NCI-H82 (cell line): Measurements from ENCODE around the gene RASA3.

ENCODE experiments used
- DNase-seq: peaks from one replicate; lab custom pipeline; 2025; lab: John Stamatoyannopoulos, UW

Gene RASA3

DNA sequence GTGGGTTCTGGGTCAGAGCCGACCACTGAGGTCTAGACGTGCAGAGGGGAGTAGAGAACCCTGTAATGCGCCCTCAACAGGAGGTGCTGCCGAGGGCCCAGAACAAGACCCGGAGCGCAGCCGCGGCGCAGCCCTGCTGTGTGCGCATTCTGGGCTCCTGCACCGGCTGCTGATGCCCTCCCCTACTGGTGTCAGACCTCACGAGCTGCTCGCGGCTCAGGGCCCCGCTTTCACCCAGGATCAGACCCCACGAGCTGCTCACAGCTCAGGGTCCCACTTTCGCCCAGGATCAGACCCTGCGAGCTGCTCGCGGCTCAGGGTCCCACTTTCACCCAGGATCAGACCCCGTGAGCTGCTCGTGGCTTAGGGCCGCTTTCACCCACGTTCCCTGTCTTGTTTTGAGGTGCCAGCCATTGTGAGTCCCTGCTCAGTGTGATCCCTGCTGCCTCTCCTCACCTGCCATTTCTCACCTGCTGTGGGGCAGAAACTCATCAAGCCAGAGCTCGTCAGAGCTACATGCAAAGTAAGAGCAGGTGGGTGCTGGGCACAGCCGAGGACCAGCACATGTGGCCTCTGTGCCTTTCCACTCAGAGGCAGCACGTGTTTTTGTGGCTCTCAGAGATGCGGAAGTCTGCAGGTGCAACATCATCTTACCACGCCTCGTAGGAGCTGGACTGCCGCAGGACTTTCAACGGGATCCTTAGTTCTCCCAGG, 111.5 kb downstream of the RASA3 start:
- no peak for DNase-seq

- DNase-seq = peak; percentile 18
These were observed 112.3 kb downstream of the RASA3 start for GRCh38 chr13:114020134-114020533.

GRCh38 chr13:114019367-114019766, 113.1 kb downstream of the RASA3 start:
- DNase-seq = peak; percentile 45

DNA sequence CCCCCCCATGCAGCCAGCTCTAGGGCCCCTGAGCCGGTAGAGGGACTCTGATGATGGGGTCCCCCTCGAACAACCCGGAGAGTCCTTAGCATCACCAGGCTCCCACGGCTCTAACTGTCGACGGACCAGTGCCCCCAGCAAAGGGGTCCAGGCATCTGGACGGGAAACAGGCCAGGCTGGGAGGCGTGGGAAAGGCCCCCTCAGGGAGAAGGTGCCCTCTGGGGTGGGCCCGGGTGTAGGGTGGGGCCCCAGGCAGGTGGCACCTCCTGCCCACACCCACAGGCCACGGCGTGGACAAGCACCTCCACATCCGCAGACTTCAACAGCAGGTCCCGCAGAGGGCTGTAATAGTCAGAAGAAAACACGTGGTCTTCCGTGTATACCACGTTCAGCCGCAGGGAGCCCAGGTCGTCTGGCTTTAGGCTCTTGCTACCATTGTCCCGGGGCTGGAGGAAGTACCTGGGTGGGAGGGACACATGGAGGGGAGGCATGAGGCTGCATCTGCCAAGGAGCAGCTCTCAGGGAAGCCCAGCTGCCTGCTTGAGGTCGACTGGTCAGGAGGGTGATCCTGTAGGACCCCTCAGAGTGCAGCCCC, 113.9 kb downstream of the RASA3 start:
- no peak for DNase-seq

GRCh38 chr13:114017966-114018365, 114.5 kb downstream of the RASA3 start:
- no peak for DNase-seq

DNA sequence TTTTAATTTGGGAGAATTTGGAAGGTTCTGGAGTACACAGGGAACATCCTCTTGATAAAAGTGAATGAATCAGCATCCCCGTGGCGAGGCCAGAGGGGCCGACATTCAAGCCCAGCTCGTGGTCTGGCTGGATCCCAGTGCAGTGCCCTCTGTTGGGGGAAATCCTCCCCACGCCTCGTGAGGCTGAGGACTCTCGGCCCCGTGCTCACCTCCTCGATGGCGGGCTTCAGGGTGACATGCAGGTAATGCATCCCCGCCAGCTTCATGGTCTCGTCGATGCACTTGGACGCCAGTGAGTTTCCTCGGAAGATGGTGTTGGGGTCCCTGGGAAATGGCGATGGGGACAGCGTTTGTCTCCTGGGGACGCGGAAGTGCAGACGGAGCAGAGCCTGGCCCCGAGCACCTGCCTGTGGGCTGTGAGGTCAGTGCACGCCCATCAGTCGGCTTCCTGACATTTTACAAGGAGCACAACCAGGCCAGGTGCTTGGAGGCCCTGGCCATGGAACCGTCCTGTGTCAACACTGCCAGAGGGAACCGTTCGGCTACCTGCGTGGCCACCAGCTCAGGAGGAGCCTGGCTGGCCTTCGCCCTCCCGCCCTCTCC, 115.3 kb downstream of the RASA3 start:
- DNase-seq = peak; percentile 17

DNA sequence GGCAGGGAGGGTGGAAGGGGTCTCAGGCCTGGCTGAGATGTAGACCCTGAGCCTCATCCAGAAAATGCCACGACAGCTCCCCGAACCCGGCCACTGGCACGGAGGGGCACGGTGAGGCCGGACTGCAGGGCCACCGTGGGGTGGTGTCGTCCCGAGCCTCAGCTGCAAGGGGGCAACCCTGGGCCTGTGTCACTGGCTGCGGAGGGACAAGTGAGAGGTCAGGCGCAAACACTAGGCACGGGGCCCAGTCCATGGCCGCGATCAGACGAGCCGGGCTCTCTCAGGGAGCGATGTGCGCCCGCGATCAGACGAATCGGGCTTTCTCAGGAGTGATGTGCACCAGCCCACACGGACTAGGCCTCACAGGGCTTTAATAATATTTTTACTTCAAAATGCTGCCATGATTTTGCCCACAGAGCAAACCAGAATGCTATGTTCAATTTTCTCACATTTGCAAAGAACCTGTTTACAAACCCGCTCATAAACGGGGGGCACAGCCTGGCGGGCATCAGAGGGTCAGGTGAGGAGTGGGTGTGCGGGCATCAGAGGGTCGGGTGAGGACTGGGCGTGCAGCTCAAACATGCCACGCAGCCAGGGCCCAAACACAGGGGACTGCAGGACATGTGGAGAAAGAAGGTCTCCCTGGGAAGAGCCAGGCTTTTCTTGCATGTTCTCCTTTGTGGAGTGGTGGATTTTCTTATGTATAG, 115.9 kb downstream of the RASA3 start:
- no peak for DNase-seq

- DNase-seq = no peak
These were observed 116.5 kb downstream of the RASA3 start for GRCh38 chr13:114015969-114016295.

- no peak for DNase-seq
These were observed 117.1 kb downstream of the RASA3 start for GRCh38 chr13:114015111-114015968.

DNA sequence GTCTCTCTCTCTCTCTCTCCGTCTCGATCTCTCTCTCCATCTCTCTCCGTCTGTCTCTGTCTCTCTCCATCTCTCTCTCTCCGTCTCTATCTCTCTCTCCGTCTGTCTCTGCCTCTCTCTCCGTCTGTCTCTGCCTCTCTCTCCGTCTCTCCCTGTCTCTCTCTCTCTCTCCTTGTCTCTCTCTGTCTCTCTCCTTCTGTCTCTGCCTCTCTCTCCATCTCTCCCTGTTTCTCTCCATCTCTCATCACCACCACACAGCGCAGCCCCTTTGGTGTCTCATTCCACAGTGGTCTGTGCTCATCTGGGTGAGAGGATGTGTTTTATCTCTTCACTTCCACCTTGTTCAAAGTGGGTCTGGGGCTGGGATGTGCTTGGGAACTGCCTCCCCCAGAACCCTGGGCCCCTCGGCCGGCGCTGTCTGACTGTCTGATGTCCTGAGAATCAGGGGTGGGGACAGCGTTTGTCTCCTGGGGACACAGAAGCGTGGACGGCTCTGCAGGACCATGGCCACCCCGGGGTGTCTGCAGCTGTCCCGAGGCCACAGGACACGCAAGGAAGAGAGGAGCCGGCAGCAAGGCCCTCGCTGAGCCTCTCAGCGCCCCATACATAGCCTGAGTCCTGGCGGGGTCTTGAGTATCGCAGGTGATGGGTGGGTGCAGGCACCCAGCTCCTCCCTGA, 118.3 kb downstream of the RASA3 start:
- DNase-seq = no peak

DNA sequence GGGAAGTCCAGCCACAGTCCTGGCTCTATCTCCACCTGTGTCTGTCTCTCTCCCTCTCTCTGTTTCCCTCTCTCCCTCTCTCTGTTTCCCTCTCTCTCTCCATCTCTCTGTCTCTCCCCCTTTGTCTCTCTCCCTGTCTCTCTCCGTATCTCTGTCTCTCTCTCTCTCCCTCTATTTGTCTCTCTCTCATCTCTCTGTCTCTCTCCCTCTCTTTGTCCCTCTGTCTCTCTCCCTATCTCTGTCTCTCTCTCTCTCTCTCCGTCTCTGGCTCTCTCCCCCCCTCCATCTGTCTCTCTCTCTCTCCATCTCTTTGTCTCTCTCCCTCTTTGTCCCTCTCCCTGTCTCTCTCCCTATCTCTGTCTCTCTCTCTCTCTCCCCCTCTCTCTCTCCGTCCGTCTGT, 119.1 kb downstream of the RASA3 start:
- no peak for DNase-seq

- DNase-seq = no peak
These were observed 119.5 kb downstream of the RASA3 start for GRCh38 chr13:114012921-114013320.

DNA sequence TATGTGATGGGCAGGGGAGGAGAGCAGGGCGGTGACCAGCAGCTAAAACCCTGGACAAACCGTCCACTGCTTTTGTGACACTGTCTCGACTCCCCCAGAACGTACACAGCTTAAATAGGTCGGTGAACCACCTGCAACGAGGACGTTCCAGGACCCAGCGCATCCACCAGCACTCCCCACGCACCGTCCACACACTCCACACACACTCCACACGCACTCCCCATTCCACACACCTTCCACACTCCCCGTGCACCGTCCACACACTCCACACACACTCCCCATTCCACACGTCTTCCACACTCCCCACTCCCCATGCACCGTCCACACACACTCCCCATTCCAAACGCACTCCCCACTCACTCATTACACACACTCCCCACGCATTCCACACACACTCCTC, 120.3 kb downstream of the RASA3 start:
- DNase-seq = no peak

DNA sequence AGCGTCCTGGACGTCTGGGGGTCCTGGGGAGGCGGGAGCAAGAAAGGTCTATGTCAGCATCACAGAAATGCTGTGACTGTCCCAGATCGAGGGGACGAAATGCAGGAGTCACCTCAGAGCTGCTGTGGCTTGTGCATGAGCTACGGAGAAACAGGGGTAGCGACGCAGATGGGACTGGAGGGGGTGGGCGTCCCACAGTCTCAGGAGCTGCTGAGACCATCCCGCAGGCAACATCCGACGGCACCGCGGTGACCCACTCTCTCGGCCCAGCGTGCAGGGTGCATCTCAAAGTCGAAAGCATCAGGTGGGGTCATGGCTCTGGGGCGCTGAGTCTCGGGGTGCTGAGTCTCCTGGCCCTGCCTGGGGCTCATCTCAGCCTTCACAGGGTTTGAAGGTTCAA, 121.2 kb downstream of the RASA3 start:
- DNase-seq = no peak

GRCh38 chr13:114010401-114011101, 121.9 kb downstream of the RASA3 start:
- DNase-seq = no peak

GRCh38 chr13:114009590-114010400, 122.6 kb downstream of the RASA3 start:
- DNase-seq = no peak

- no peak for DNase-seq
These were observed 123.3 kb downstream of the RASA3 start for GRCh38 chr13:114008964-114009589.

DNA sequence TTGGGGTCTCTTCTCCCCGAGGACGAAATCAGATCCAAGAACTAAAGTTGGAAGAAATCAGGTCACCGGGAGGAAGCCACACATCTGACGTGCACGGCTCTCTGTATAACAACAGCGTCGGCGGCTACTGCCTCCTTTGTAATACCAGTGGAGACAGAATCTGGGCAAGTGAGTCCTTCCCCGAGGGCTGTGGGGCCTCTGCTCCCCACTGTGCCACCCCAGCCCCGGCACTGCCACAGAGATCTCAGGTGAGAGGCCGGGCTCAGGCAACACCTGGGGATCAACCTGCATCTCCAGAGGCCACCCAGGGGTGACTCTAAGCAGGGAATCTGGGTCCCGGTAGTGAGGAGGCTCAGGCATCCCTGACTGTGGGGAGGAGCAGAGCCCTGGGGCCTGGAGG, 124.9 kb downstream of the RASA3 start:
- DNase-seq = no peak

DNA sequence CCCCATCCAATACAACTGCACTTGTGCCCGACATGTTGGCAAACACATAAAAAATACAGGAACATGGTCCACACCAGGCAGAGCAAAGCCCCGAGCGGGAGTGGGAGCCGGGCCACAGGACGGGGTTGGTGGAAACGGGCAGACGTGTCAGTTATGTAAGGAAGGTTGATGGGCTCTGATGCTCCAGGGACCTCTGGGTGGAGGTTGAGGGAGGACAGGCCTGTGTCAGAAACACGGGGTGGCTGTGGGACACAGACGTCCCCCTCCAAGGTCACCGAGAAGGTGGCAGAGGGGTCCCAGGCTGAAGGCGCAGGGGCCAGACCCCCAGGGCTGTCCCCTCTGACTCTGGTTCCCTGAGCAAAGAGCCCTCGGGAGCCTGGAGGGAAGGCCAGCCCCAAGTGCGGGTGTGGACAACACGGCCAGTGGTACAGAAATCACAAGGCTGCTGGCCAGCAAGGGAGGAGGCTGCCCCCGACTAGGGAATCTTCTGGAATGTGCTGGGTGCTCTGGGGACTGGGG, 127.2 kb downstream of the RASA3 start:
- no peak for DNase-seq
